Smooth muscle cell (in vitro differentiated cells): Measurements from ENCODE around the gene SRCIN1. TPM values are rescaled to one million over a fixed set of nuclear protein-coding genes. Genes with fewer than 3 reads are reported as not detected.

Experiments
- DNase-seq: peaks from one replicate; lab custom pipeline; 2025; ENCODE audit not compliant: unreplicated experiment; lab: John Stamatoyannopoulos, UW
- H2AFZ ChIP-seq: fragments of 200-600 bp; sonication (generic); 2 replicates; pipeline ENCODE4 v1.6.0; 2016; ENCODE audit warnings: antibody characterized with exemption, low read depth, mild to moderate bottlenecking
- H3F3A ChIP-seq: fragments of 200-600 bp; sonication (generic); 2 replicates; pipeline ENCODE4 v1.6.0; 2017; ENCODE audit warnings: antibody characterized with exemption, low read depth
- H3K27ac ChIP-seq: fragments of 200-600 bp; sonication (generic); 2 replicates; pipeline ENCODE4 v1.5.1; 2016; ENCODE audit warnings: low read depth, mild to moderate bottlenecking
- H3K27me3 ChIP-seq: fragments of 200-600 bp; sonication (generic); 2 replicates; pipeline ENCODE4 v1.6.1; 2016; ENCODE audit warnings: low read depth, mild to moderate bottlenecking
- H3K36me3 ChIP-seq: fragments of 200-600 bp; sonication (generic); 2 replicates; pipeline ENCODE4 v1.5.1; 2016; ENCODE audit warnings: low read depth
- H3K4me1 ChIP-seq: fragments of 200-600 bp; sonication (generic); 2 replicates; pipeline ENCODE4 v1.5.1; 2016; ENCODE audit warnings: low read depth
- H3K4me2 ChIP-seq: fragments of 200-600 bp; sonication (generic); 2 replicates; pipeline ENCODE4 v1.6.0; 2016; ENCODE audit warnings: mild to moderate bottlenecking
- H3K4me3 ChIP-seq: fragments of 200-600 bp; sonication (generic); 2 replicates; pipeline ENCODE4 v1.5.1; 2016; ENCODE audit warnings: mild to moderate bottlenecking
- H3K79me2 ChIP-seq: fragments of 200-600 bp; sonication (generic); 2 replicates; pipeline ENCODE4 v1.6.0; 2016; ENCODE audit warnings: low read depth, mild to moderate bottlenecking
- H3K9ac ChIP-seq: fragments of 200-600 bp; sonication (generic); 2 replicates; pipeline ENCODE4 v1.6.0; 2016; ENCODE audit warnings: low read depth
- H3K9me3 ChIP-seq: fragments of 200-600 bp; sonication (generic); replicated peaks from 2 replicates; pipeline ENCODE4 v1.5.1; 2016; ENCODE audit warnings: low read depth
- H4K20me1 ChIP-seq: fragments of 200-600 bp; sonication (generic); 2 replicates; pipeline ENCODE4 v1.6.0; 2016; ENCODE audit warnings: low read depth
- WGBS: methylation state at CpG from one replicate; pipeline ENCODE4 v1.1.7; 2016; ENCODE audit warnings: low lambda C conversion rate; 5-methylcytosine and 5-hydroxymethylcytosine counted together
- polyA plus RNA-seq: library from polyadenylated mRNA; unstranded; fragments of >200 nt; fragmentation: Nextera tagmentation; extraction: Ambion mirVana; gene quantifications from 2 replicates; pipeline ENCODE4 v1.2.1, GENCODE V29; 2016
- total RNA-seq: library from RNA; depleted of rRNA; stranded (reverse); fragments of >200 nt; gene quantifications from 2 replicates; pipeline ENCODE4 v1.2.3, GENCODE V29; 2014
- TF ChIP-seq, protein P1 (sequence below): fragments of 200-600 bp; sonication (generic); IDR thresholded peaks from 2 replicates; pipeline ENCODE4 v1.5.1; 2017; ENCODE audit warnings: borderline replicate concordance, mild to moderate bottlenecking, antibody characterized with exemption; ENCODE audit not compliant: insufficient read depth, poor library complexity, severe bottlenecking

SRCIN1 gene
- total and polyA plus RNA-seq, 2 experiments from 2014 or later = 0.16 to 0.90 TPM

GRCh38 chr17:38583828-38584349, 21.9 kb downstream of the SRCIN1 start:
- Histone ChIP-seq H3K4me2 (no peak overlapping the region), H3K79me2 (no peaks in the 10 kb centered on the region), H3K27ac (no peak overlapping the region), H3K4me1 (peaks cover 26% of the 10 kb centered on the region), H4K20me1 (no peaks in the 10 kb centered on the region), H3K9ac (no peak overlapping the region), H3K36me3 (no peaks in the 10 kb centered on the region), H3K27me3 (peaks cover 15% of the 10 kb centered on the region), H3K4me3 (no peak overlapping the region), H3K9me3 (no peaks in the 10 kb centered on the region), H2AFZ (no peak overlapping the region), H3F3A (no peaks in the 10 kb centered on the region)
- DNase-seq = no peak
- TF ChIP-seq, protein P1, sequence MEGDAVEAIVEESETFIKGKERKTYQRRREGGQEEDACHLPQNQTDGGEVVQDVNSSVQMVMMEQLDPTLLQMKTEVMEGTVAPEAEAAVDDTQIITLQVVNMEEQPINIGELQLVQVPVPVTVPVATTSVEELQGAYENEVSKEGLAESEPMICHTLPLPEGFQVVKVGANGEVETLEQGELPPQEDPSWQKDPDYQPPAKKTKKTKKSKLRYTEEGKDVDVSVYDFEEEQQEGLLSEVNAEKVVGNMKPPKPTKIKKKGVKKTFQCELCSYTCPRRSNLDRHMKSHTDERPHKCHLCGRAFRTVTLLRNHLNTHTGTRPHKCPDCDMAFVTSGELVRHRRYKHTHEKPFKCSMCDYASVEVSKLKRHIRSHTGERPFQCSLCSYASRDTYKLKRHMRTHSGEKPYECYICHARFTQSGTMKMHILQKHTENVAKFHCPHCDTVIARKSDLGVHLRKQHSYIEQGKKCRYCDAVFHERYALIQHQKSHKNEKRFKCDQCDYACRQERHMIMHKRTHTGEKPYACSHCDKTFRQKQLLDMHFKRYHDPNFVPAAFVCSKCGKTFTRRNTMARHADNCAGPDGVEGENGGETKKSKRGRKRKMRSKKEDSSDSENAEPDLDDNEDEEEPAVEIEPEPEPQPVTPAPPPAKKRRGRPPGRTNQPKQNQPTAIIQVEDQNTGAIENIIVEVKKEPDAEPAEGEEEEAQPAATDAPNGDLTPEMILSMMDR = no peak
- 80% methylated on average over 14 of the region's 14 CpGs for WGBS

DNA sequence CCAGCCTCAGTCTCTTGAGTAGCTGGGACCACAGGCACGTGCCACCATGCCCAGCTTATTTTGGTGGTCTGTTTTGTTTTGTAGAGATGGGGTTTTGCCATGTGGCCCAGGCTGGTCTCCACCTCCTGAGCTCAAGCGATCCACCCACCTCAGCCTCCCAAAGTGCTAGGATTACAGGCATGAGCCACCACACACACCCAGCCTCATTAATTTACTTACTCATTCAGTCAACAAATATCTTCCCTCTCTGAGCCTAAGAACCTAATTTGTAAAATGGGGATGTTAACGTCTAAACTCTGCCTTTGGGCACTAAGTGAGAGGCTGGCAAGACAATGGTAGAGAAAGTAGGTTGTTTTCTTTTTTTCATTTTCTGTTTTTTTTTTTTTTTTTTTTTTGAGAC, 22.6 kb downstream of the SRCIN1 start:
- Histone ChIP-seq H3K9me3 (no peaks in the 10 kb centered on the region), H3K9ac (no peak overlapping the region), H3K27me3 (peaks cover 22% of the 10 kb centered on the region), H3K36me3 (no peaks in the 10 kb centered on the region), H4K20me1 (no peaks in the 10 kb centered on the region), H3F3A (no peaks in the 10 kb centered on the region), H3K4me3 (no peak overlapping the region), H3K27ac (no peak overlapping the region), H3K4me2 (no peak overlapping the region), H2AFZ (no peak overlapping the region), H3K79me2 (no peaks in the 10 kb centered on the region), H3K4me1 (peaks cover 27% of the 10 kb centered on the region)
- TF ChIP-seq, protein P1 = no peak
- DNase-seq = no peak
- 79% methylated on average over 3 of the region's 3 CpGs for WGBS

- Histone ChIP-seq H3K36me3 (no peaks in the 10 kb centered on the region), H3K9me3 (no peaks in the 10 kb centered on the region), H3K4me3 (no peak overlapping the region), H3K4me1 (peaks cover 24% of the 10 kb centered on the region), H3K79me2 (no peaks in the 10 kb centered on the region), H3F3A (no peaks in the 10 kb centered on the region), H3K27me3 (peaks cover 33% of the 10 kb centered on the region), H4K20me1 (no peaks in the 10 kb centered on the region), H2AFZ (no peak overlapping the region), H3K9ac (no peak overlapping the region), H3K4me2 (no peak overlapping the region), H3K27ac (no peak overlapping the region)
- TF ChIP-seq, protein P1 = no peak
- DNase-seq = no peak
Observed at GRCh38 chr17:38582069-38582468, 23.7 kb downstream of the SRCIN1 start.

- Histone ChIP-seq H3K27me3 (peaks cover 54% of the 10 kb centered on the region), H3K9ac (no peak overlapping the region)
Observed at GRCh38 chr17:38579934-38580333, 25.8 kb downstream of the SRCIN1 start.

More at GRCh38 chr17:38579934-38580333, 25.8 kb downstream of the SRCIN1 start:
- no peaks in the 10 kb centered on the region for H4K20me1 ChIP-seq
- DNase-seq = no peak
- no peak overlapping the region for H3K4me3 ChIP-seq
- H2AFZ ChIP-seq = no peak overlapping the region
- no peaks in the 10 kb centered on the region for H3F3A ChIP-seq
- no peaks in the 10 kb centered on the region for H3K9me3 ChIP-seq
- H3K4me1 ChIP-seq = peaks cover 19% of the 10 kb centered on the region
- no peaks in the 10 kb centered on the region for H3K36me3 ChIP-seq
- WGBS = 5% methylated on average over 7 of the region's 7 CpGs
- H3K27ac ChIP-seq = no peak overlapping the region
- no peak overlapping the region for H3K4me2 ChIP-seq
- H3K79me2 ChIP-seq = no peaks in the 10 kb centered on the region
- TF ChIP-seq, protein P1 = no peak
